Measurements from ENCODE around the gene TMC7. TPM values are rescaled to one million over a fixed set of nuclear protein-coding genes. Genes with fewer than 3 reads are reported as not detected.

The TMC7 gene
- polyA plus RNA-seq, 1 experiment: 0.40 TPM

- H3K27me3 ChIP-seq (ENCODE audit: control insufficient read depth, insufficient read depth, low read length): no peaks in the 10 kb centered on the region
- no peaks in the 10 kb centered on the region for H3K36me3 ChIP-seq (ENCODE audit: control insufficient read depth, insufficient read depth, low read length)
- DNase-seq (ENCODE audit: low read depth): no peak
- TF ChIP-seq CTCF (IDR thresholded peaks at IDR 0.05; ENCODE audit: insufficient read depth, low read depth, low read length): no peak
- no peak overlapping the region for H3K4me3 ChIP-seq (ENCODE audit: low read depth, low read length)
- ChIA-PET CTCF (no interaction called here), POLR2A (no interaction called here)
Measured at GRCh38 chr16:19040400-19040799, 56.7 kb downstream of the TMC7 start.

- CTCF ChIA-PET: interaction anchor here (0.8 to 1.0 kb wide), 2 partner anchors 14 to 21 kb away, joined by 3 read pairs; no protein-coding TSS in a partner anchor
- Histone ChIP-seq H3K36me3 (ENCODE audit: control insufficient read depth, insufficient read depth, low read length) (no peaks in the 10 kb centered on the region), H3K27me3 (ENCODE audit: control insufficient read depth, insufficient read depth, low read length) (no peaks in the 10 kb centered on the region), H3K4me3 (ENCODE audit: low read depth, low read length) (no peak overlapping the region)
- no peak for DNase-seq (ENCODE audit: low read depth)
- POLR2A ChIA-PET: no interaction called here
- no peak for TF ChIP-seq CTCF (IDR thresholded peaks at IDR 0.05; ENCODE audit: insufficient read depth, low read depth, low read length)
Measured at GRCh38 chr16:19044769-19045168, 61.0 kb downstream of the TMC7 start.

DNA sequence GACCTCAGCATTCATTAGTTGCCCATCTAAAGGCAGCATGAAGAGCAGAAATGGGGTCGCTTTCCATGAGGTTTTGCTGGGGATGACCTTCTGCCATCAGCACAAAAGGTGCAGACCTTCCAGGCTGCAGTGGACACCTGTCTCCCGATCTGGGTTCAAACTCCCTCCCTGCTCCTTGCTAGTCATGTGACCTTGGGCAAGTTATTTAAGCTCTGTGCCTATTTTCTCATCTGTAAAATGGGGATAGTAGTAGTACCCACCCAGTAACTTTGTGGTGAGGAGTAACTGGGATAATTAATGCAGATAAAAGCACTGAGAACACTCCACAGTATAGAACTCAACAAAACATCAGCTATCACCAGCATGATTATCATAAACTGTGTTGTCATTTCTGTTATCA lies 62.3 kb downstream of the TMC7 start:
- ChIA-PET POLR2A (no interaction called here), CTCF (interaction anchor here (0.5 to 1.1 kb wide), 2 partner anchors 13 to 31 kb away, joined by 3 to 4 read pairs; no protein-coding TSS in a partner anchor)
- no peaks in the 10 kb centered on the region for H3K27me3 ChIP-seq (ENCODE audit: control insufficient read depth, insufficient read depth, low read length)
- no peak for TF ChIP-seq CTCF (IDR thresholded peaks at IDR 0.05; ENCODE audit: insufficient read depth, low read depth, low read length)
- no peaks in the 10 kb centered on the region for H3K36me3 ChIP-seq (ENCODE audit: control insufficient read depth, insufficient read depth, low read length)
- DNase-seq (ENCODE audit: low read depth): no peak
- no peak overlapping the region for H3K4me3 ChIP-seq (ENCODE audit: low read depth, low read length)

DNA sequence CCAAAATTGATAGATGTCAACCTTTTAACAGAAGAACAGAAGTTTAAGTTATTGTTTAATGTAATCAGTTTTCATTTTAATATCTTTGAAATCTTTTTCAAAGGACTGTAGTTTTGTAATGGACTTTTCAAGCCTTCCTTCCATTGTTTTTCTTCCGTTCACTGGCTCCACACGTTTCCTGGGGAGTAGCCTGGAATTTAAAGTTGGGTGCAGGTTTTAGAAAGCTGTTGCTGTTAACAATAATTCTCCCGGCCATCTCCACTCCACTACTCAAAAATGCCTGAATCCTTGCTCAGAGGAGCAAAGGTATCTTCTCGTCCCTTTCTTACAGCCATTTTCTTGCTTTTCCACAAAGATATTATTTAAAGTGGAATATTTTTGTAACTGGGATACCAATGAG lies 79.0 kb downstream of the TMC7 start:
- ChIA-PET POLR2A (no interaction called here), CTCF (interaction anchor here (0.7 to 1.1 kb wide), 2 partner anchors 23 to 446 kb away, joined by 3 read pairs; no protein-coding TSS in a partner anchor)
- Histone ChIP-seq H3K4me3 (ENCODE audit: low read depth, low read length) (no peak overlapping the region), H3K36me3 (ENCODE audit: control insufficient read depth, insufficient read depth, low read length) (no peaks in the 10 kb centered on the region), H3K27me3 (ENCODE audit: control insufficient read depth, insufficient read depth, low read length) (no peaks in the 10 kb centered on the region)
- no peak for DNase-seq (ENCODE audit: low read depth)
- TF ChIP-seq CTCF (IDR thresholded peaks at IDR 0.05; ENCODE audit: insufficient read depth, low read depth, low read length): no peak

DNA sequence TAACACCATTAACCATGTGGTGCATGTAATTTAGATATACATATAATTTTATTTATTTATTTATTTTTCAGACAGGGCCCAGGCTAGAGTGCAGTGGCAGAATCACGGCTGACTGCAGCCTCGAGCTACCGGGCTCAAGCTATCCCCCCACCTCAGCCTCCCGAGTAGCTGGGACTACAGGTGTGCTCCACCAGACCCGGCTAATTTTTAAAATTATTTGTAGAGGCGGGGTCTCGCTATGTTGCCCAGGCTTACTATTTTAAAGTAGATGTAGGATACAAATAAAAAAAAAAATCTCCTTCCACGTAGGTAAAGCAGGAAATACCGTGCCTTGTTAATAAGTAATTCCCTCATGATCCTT lies 83.2 kb downstream of the TMC7 start:
- H3K36me3 ChIP-seq (ENCODE audit: control insufficient read depth, insufficient read depth, low read length): no peaks in the 10 kb centered on the region
- POLR2A ChIA-PET: no interaction called here
- H3K27me3 ChIP-seq (ENCODE audit: control insufficient read depth, insufficient read depth, low read length): no peaks in the 10 kb centered on the region
- no peak overlapping the region for H3K4me3 ChIP-seq (ENCODE audit: low read depth, low read length)
- TF ChIP-seq CTCF (IDR thresholded peaks at IDR 0.05; ENCODE audit: insufficient read depth, low read depth, low read length): no peak
- DNase-seq (ENCODE audit: low read depth): no peak
- CTCF ChIA-PET: interaction anchor here (0.7 to 1.4 kb wide), 3 partner anchors 57 to 97 kb away, joined by 3 to 11 read pairs (median 4); partner anchors contain the start of gene TMC7

All from BJ (cell line).